SKM-1 treated with dmso at 0.1 percent for 144 hours (cell line): ENCODE measurements around the gene TMEM59L.

Experiments
- DNase-seq: peaks from one replicate; lab custom pipeline; 2025; ENCODE audit not compliant: unreplicated experiment; lab: John Stamatoyannopoulos, UW

TMEM59L gene

DNA sequence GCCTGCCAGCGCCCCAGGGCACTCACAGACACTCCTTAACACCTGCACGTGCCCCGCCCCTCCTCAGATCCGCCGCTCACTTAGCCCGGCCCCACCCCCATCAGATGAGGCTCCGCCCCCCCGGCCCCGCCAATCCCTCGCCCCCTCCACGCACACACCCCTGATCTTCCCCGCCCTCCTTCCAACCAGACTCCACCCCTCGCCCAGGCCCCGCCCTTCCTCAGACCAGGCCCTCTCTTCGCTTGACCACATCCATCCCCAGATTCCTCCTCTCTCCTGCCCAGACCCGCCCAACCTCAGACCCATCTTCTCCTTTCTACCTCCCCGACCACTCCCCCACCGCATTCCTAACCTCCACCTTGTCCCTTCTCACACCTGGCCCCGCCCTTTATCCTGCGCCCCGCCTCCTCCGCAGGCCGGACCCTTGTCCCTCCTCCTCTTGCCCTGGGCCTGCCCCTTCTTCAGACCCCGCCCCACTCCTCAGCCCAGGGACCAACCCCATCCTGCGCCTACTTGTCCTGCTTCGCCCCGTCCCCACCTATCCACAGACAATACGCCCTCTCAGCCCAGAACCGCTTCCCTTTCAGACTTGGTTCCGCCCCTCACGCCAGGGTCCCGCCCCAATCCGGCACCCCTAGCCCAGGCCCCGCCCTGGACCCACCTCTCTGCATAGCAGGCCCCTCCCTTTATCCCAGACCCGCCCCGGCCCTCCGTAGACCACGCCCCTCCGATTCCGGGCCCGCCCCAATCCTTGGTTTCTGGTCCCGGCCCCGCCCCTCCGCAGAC is 23.7 kb downstream of the TMEM59L start:
- peak; percentile 89 for DNase-seq

DNA sequence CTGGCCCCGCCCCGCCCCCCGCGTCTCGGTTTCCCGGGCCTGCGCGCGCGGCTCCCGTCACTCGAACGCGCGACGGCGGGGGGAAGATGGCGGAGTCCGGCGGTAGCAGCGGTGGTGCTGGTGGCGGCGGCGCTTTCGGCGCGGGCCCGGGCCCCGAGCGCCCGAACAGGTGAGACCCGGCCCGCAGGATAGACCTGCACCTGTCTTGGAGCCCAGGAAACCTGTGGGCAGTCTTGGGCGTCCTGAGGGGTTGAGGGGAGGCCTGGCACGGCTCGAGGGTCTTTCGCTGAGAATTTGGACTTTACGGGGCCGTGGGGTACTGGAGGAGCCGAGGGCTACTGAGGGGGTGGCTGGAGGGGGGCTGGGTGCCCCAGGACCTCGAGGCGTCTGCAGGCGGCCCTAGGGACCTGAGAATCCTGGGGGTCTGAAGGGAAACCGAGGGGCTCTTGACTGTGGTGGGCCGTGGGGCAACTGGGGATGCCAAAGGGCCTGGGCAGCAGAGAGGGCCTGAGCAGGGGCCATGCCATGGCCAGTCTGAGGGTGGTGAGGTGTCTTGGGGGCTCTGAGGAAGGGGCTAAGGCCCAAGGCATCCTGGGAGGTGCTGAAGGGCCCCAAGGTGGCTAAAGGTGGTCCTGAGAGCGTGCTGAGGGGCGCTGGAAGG is 24.4 kb downstream of the TMEM59L start, which contains the start of gene KLHL26:
Gene KLHL26 (plus strand): TSS at position 60 of the 661 bp plus-strand sequence. CDS start 27 bp downstream, at position 87.
- DNase-seq = no peak

DNA sequence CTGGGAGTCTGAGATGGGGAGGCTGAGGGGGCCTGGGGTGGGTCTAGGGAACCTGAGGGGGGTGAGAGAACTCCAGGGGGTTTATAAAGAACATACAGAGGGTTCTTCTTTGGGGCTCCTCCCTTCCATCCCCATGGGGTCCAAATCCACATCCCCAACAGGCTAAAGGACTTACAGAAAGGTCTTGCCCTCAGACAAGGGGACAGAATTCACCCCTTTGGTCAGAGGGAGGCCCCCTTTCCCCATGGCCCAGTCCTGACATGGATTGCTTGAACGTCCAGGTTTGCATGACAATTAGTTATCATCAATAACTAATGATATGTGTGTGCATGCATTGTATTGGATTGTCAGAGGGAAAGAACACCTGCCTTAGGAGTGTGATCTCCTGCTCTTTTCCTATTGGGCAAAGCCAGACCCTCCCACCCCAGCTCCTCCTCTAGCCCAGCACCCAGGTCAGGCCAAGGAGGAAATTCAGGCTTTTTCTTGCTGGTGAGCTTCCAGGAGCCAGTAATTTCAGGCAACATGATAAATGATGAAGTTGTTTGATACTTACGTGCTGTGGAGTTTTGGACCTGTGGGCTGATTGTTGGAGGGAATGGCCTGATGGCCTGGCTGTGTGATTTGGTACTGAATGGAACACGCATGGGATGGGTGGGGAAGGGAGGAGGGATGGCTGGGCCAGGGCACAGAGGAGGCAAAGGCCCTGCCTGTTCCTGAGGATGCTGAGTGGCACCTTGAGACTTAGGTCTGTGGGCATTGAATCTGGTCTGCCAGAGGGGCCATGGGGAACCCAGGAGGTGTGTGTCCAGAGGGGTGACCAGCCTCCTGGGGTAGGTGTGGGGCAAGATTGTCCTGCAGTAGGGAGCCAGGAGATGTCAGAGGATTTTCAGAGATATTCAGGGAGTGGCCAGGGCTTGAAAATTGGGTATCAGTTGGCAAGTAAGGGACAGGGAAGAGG is 25.3 kb downstream of the TMEM59L start:
- DNase-seq = no peak

DNA sequence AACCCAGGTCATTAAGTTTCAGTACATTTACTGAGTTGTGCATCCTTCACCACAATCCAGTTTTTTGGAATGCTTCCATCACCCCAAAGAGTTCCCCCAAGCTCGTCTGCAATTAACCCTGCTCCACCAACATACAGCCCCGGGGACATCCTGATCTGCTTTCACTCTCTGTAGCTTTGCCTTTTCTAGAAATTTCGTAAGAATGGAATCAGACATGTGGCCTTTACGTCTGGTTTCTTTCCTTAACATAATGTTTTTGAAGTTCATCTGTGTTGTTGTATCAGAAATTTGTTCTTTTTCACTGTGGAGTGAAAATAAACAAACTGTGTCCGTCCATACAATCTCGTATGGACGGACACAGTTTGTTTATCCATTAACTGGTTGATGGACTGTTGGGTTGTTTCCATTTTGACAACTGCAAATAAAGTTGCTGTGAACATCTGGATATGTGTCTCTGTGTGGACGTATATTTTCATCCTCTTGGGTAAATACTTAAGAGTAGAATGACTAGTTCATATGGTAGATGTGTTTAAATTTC is 27.1 kb downstream of the TMEM59L start:
- DNase-seq = no peak

DNA sequence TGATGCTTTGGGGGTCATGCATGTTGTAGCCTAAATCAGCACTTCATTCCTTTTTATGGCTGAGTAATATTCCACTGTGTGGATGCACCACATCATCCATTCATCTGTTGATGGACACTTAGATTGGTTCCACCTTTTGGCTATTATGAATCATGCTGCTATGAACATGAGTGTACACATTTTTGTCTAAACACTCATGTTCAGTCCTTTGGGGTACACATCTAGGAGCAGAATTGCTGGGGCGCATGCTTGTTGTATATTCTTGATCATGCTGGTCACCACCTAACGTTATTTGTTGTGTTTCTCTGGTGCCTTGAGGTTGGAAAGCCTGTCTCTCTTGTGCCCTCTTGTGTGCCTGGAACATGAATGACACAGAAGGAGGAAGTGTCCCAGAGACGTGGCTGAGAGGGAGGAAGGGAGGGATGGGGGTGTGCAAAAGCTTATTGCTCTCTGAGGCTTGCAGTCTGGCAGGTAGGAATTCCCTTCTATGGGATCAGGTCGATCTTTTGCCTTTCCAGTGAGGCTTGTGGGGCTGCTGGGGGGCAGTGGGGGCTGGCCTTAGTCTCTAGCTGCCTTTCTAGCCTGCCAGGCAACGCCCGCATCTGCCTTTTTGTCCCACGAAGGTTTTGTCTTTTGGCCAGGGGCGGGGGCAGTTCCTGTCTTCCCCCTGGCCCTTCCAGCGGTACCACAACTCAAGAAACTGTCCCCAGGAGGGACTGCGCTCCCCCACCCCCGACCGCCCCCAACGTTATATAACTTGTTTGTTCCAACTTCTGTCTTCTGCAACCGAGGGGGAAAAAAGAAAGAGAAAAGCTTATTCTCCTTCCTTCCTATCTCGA is 31.7 kb downstream of the TMEM59L start:
- DNase-seq = peak; percentile 70

DNA sequence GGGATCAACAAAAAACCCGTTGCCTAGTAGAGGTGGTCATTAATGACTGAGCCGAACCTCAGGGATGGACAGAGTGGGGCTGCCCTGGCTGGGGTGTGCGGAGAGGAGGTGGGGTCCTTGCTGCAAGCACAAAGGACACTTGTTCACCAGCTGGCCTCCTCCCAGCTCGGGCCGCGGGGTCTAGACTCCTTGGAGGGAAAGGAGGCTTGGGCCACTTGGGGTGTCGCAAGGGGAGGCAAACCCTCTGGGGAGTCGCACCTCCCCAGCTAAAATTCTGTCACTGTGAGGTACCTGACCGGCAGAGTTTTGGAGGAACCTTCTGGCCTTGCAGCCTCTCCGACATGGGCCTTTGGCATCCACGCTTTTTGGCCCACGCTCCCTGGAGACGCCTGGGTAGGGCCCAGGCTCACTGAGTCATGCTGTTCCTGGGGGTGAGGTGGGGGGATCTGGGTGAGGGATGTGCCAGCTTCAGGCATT is 32.4 kb downstream of the TMEM59L start:
- DNase-seq = no peak

DNA sequence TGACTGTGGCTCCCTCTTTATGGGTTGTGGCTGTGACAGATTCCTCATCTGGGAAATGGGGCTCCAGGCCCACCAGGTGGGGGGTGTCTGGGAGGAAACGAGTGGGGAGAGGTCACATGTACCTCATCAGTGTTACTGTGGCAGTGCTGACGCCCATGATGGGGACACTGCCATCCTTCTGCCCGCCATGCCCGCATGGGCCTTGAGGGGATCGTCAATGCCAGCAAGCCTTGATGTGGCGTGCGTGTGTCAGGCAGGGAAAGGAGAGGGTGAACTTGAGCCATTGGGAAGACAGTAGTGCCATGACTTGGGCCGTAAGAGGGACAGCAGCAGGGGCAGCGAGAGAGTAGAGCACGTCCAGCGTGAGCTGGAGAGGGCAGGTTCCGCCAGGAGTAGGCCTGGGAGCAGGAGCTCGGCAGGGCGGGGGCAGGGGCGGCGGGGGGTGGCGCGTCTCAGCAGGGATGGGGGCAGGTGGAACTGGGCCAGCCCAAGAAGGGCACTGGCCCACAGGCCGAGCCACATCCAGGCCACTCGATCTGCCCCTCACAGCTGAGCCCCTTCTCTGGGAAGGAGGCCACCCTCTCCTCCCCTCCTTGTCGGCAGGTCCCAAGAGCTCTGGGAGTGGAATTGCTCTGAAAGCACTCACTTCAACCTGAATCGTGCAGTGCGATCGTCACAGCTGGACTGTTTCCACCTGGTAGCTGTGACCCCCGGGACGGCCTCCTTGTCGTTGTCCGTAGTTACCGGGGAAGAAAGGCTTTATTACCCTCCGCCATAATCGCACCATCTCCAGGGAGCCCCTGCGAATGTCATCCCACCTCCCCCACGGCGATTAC is 34.1 kb downstream of the TMEM59L start:
- DNase-seq = no peak

DNA sequence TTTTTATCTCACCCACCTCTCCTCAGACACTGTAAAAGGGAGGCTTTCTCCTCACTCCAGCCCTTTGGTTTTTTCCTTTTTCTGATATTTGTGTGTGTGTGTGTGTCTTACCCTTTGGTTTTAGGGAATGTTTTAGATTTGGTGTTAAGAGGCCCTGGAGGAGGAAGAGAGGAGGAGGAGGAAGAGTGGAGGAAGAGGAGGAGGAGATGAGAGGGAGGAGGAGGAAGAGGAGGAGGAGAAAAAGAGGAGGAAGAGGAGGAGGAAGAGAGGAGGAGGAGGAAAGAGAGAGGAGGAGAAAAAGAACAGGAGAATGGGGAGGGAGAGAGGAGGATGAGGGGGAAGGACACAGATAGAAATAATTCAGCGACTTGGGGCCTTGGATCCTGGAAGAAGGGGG is 34.7 kb downstream of the TMEM59L start:
- no peak for DNase-seq

DNA sequence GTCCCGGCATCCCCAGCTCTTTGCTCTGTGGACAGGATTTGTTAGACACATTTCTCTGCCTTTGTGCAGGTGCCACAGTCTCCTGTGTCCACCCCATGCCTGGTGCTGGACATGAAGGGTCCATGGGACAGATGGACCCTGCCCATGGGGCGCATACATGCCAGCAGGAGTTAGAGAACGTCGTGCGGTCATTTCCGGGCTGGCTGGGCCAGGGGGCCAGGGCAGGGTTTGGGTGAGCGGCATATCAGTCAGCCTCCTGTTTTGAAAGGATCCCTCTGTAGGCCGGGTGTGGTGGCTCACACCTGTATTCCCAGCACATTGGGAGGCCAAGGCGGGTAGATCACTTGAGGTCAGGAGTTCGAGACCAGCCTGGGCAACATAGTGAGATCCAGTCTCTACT is 35.1 kb downstream of the TMEM59L start:
- DNase-seq = no peak

DNA sequence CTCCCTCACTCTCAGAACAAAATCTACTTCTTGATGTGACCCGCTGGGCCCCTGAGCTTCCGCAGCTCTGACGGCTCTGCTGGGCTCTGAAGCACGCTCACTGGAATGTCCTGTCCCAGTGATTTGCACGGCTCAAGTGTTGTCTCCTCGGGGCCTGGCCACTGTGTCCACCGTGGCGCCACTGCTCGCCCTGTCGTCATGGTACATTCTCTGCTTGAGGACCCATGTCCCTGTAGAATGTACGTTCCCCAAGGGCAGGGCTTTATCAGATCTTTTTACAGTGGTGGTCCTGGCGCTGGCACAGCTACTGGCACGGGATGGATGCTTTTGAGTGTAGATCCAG is 36.3 kb downstream of the TMEM59L start:
- DNase-seq = no peak

DNA sequence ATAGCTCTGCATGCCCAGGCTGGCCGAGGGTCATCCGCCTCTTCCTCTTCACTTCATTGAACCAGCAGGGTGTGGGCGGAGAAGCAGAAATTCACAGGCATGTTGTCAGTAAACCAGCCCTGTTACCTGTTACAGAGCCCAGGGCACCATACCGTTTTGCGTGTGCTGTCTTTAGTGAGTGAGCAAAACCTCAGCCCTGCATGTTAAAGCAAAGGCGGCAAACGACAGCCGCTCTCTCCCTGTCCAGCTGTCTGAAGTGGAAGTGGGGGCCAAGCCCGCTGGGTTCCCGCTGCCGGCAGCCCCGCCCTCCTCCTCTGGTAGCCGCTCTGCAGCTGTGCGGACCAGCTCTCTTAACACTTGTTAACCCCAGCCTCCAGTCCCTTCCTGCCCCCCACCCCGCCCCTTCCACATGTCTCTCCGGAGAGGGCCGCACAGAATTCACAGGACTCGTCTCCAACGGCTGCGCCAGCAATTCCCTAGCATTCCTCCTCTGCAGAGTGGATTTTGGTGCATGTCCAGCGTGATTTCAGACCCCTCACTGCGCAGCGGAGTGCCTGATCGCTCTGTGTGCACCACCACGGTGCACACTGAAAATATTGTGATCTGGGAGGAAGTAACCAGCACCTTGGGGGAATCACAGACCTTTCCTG is 36.8 kb downstream of the TMEM59L start:
- DNase-seq = no peak

DNA sequence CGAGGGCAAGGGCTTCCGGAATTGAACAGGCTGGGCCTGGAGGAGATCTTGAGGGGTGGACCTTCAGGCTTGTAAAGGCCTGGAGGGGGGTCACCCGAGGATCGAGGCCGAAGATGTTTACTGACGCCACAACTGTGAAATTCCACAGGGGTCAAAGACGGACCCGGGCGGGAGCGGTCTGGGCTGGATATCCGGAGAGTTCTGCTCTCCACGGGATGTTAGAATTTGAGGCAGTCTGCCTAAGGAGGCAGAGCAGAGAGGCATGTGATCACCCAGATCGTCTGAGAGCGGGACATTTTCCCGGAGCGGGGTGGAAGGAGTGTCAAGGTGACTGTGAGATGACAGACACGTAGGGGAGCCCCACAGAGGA is 37.3 kb downstream of the TMEM59L start:
- DNase-seq = no peak

DNA sequence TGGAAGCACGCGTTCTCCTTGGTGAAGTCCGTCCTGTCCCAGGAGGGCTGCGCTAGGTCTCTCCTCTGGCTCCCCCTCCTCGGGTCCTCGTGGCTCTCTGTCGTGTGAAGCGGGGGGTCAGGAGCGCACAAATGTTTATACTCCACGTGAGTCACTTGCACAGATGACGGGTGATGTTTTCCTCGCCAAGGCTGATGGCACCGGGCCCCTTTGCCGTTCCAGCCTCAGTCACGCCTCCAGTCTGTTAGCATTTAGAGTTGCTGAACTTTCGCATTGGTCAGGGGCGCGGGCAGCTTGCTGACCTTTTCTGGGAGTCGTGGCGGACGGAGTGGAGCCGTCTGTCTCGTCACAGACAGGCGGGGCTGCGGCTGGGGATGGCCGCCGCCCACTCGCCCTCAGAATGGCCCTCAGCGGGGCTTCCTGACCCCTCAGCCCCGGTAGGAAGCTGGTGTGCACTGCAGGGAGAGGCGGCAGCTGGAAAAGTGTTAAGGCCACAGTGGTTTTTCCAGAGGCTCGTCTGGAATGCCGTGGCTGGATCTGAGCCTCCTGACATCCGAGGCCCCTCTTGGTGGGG is 37.9 kb downstream of the TMEM59L start:
- DNase-seq = no peak

DNA sequence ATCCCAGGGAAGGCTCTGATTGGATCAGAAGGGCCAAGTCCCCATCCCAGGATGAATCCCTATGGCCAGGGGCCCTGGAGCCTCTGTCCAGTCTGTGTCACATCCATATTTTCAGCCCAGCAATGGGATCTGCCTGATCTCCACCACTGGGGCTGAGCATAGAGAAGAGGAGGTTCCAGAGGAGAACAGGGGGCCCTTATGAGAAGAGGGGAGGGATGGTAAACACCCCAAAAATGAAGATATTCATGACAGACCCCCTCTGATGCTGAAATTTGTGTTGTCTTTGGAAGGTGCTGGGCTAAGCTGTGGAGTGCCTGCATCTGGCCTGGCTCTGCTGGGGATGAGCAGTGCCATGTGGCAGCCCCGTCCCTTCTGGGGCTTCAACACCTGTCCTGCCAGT is 38.6 kb downstream of the TMEM59L start:
- no peak for DNase-seq

DNA sequence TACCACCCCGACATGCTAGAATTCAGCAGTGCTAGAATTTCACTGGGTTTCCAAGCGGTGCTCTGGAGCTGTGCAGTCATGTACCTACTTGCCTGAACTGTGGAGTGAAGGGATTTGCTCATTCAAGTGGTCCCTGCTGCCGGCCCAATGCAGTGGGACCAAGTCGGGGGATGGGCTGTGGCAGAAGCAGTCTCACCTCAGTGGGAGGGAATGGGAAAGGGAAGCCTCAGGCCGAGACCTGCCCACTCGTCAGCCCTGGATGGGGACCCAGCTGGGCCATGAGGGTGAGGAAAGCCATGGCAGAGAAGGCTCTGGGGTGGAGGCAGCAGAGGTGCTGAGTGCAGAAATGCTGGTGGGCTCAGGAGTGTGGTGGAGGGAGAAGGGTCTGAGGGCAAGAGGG is 39.1 kb downstream of the TMEM59L start:
- DNase-seq = no peak

DNA sequence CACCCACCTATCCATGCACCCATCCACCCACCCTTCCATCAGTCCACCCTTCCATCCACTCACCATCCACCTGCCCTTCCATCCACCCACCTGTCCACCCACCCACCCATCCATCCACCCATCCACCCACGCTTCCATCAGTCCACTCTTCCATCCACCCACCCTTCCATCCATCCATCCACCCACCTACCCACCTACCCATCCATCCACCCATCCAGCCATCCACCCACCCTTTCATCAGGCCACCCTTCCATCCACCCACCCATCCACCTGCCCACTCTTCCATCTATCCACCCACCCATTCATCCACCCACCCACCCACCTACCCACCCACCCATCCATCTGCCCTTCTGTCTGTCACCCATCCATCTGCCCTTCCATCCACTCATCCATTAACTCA is 41.2 kb downstream of the TMEM59L start:
- DNase-seq = no peak

DNA sequence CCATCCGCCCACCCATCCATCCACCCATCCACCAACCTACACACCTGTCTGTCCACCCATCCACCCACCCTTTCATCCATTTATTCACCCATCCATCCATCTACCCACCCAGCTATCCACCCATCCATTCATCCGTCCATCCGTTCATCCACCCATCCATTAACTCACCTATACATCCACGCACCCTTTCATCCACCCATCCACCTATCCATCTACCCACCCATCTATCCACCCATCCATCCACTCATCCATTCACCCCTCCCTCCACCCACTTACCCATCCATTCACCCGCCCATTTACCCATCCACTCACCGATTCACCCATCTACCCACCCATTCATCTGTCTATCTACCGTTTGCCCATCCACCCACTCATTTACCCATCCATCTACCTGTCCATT is 41.8 kb downstream of the TMEM59L start:
- DNase-seq = no peak

DNA sequence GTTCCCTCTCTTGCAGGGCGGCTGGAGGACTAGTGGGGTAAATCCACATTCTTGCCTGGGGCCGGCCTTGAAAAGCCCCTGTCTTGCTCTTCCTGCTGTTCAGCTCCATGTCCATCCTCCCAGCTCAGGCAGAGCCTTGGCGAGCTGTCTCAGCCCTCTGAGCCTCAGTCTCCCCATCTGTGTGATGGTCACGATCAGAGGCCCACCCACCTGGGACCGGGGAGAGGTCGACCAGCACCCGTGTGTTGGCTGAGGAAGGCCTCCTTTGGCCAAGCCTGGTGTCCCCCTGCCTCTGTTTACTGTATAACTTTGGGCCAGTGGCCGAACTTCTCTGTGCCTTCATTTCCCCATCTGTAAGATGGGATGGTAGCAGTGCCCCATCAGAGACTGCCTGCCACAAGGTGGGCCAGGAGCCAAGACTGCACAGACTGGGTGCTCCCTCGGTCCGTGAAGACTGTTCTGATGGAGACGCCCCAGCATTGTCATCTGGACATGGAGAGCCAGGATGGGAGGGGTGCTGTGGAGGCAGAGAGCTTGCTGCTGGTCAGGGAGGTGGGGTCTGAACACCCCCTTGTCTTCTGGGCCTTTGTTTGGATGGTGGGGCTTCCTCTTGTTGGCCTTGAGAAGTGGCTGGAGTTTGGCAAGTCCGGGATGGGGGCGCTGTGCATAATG is 42.6 kb downstream of the TMEM59L start:
- no peak for DNase-seq
